ENCODE results near the gene KIF3A.

The KIF3A gene

GRCh38 chr5:132736853-132737833, at the start of gene KIF3A:
Gene KIF3A (minus strand): TSS chr5:132737546. CDS start chr5:132737419, 127 bp downstream.
- peak; percentile 51 for DNase-seq

DNA sequence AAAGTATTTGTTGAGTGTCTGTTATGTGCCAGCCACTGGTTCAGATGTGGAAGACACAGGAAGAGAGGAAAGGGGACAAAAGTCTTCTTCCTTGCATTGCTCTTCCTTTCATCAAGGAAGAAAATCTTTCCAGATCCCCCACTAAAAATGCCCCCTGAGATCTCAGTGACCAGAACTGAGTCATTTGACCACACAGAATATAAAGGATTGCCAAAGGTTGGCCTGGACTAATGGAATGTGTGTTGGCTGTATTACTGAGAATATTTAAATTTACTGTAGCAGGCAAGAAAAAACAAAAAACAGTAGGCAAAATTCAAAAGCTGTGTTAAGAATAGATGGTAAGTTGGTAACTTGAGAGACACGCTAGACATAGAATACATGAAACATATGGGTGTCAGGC, 49.7 kb upstream of the KIF3A start:
- DNase-seq = no peak

DNA sequence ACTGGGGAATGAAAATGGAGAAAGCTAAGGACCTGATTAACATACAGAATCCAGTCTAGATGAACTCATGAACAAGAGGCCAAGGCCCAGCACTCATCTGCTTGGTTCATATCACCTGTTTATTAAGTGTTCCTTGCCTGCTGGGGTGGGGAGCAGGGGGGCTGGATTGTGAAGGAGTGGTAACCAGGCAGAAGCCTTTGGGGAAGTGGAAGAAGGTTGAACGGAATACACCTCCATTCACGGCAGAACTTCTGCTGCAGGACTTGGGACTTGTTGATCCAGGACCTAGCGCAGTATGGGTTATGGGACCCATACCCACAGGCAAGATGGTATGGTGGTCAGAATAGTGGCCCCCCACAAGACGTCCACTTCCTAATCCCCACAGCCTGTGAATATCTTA, 48.5 kb upstream of the KIF3A start:
- DNase-seq = no peak

- DNase-seq = no peak
Observed at GRCh38 chr5:132785365-132785764, 48.0 kb upstream of the KIF3A start.

DNA sequence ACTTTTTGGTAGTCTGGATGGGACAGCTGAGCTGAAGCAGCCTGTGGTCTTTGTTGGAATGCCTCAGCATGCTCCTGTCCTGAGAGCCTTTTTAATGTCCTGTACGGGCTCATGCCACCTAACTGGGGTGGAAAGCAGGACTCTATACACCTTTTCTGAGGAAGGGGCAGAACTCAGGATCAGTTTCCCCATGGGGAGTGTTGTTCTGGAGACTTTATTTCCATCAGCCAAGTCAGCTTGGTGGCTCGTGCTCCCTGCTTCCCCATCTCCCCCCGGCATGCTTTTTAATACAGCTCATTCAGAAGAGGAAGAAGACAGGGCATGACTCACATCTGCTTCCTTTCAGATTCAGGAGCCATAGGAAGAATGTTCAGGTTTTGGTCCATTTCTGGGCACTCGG, 44.8 kb upstream of the KIF3A start:
- no peak for DNase-seq

- no peak for DNase-seq
Observed at GRCh38 chr5:132781029-132781428, 43.7 kb upstream of the KIF3A start.

DNA sequence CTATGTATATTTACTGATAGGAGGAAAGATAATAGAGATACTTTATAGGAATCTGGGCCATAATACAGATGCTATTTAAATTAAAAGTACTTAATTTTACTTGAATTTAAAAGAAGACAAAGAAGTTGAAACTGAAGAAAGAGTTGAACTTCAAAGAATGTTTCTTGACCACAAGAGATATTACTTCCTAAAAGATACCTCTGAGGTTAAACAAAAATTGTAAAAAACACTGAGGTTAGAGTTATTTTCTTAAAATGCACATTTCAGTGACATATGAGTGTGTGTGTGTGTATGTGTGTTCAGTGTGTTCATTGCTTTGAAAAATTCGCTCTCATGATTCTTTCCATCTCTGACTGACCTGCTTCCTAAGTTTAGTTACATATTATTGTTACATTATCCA, 43.2 kb upstream of the KIF3A start:
- no peak for DNase-seq

DNA sequence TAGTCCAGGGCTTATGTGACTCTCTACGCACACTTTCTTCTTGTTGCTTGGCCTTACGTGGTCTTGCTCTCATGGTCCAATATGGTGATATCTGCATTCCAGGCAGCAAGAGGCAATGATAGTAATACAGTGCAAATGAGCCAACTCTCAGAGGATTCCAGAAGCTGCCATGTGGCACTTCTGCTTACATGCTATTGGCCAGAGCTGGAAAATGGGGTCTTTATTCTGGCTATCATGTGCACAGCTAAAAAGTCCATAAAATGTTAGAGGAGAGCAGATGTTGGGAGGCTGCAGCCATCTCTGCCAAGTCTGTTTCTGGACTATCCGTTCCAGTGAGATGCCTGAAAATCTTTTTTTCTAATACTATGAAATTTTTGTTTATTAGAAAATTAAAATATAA, 42.6 kb upstream of the KIF3A start:
- DNase-seq = no peak

GRCh38 chr5:132778856-132779255, 41.5 kb upstream of the KIF3A start:
- DNase-seq = no peak

GRCh38 chr5:132778129-132778528, 40.8 kb upstream of the KIF3A start:
- no peak for DNase-seq

- no peak for DNase-seq
Observed at GRCh38 chr5:132777209-132778069, 40.1 kb upstream of the KIF3A start, which contains the start of gene SEPTIN8. Gene SEPTIN8 (minus strand): TSS chr5:132777239. CDS start chr5:132777137, 102 bp downstream.

DNA sequence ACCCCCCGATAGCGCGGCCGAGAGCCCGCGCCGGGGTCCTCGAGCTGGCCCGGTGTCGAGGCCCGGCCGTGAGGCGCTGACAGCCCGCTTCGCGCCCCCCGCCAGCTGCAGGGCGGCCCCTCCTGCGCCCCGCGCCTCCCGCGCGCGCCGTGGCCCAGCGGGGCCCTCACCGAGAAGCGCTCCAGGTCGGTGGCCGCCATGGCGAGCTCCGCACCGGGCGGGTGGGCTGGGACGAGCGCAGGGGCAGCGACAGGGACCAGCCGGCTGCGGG, 39.5 kb upstream of the KIF3A start:
- no peak for DNase-seq

- DNase-seq = no peak
Observed at GRCh38 chr5:132776131-132776937, 39.0 kb upstream of the KIF3A start.

GRCh38 chr5:132775476-132775961, 38.2 kb upstream of the KIF3A start:
- DNase-seq = no peak

GRCh38 chr5:132774896-132775295, 37.5 kb upstream of the KIF3A start:
- DNase-seq = no peak

GRCh38 chr5:132774406-132774805, 37.1 kb upstream of the KIF3A start:
- DNase-seq = no peak

DNA sequence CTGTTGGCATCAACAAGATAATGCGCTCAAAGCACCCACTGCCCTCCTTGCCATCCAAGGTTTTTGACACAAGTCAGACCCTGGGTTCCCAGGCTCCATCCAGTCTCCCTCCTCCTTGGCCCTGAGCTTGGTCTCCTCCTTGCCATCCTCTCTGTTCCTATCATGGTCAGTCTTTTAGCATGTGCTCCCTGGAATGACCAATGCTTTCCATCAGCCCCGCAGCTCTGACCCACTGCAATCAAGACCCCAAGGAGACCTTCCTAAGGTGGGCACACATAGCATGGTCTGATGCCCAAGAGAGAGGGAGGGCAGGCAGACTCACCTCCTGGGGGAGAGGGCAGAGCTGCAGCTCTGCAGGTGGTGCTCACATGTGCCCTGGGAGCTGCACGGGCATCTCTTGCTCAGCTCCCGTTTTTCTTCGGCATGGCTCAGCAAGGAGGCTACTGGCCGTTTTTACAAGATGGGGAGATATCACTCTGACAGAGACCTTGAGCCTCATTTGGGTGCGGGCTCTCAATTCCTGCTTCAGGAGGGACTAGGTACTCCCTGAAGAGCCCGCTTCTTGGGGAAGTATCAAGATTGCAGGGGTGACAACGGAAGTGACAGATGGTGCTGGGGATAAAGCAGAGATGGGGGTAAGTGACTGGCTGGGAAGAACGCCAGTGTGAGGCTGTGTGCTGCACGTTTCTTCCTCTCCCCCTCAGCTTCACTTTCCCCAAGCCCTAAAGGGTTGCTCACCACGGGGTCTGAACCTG, 36.4 kb upstream of the KIF3A start:
- peak; percentile 5 for DNase-seq

DNA sequence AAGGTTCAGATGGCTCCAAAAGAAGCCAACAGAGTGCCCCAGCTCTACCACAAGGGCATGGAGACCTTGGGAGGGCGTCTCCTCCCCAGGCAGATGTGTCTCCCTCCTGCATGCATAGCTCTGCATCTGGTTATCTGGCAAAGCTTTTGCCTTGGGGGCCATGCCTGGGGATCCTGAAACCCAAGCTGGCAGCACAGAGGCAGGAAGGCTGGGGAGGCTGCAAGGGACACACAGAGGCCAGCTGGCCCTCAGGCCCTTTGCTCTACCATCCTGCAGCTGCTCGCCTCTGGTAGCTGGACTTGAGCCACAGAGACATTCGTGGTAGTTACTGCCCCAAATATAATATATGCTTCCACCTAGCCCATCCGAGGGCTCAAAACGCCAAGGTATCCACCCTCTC, 35.8 kb upstream of the KIF3A start:
- no peak for DNase-seq

GRCh38 chr5:132772291-132773070, 35.1 kb upstream of the KIF3A start:
- DNase-seq = no peak

DNA sequence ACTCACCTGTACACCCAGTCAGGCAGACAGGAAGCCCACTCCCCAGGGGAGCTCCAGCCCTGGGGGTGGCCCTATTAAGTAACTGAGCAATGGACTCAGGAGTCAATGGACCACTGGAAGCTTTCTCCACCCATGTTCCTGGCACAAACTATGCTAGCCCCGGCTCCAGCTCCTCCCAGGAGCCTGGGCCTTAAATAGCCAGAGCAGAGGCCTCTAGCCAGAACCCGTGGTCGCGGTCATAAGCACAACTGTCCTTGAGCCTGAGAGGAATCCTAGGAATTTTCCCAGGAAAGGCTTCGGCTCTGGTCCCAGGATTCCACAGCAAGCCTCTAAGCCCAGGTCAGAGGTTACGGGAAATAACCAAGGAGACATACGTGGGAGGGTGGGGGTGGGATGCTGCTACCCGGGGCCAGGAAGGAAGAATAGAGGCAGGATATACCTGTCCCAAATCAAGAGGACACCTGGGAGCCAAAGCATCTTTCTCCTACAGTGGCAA, 34.2 kb upstream of the KIF3A start:
- DNase-seq = no peak

Data from GF-D8 (cell line).